AML-193 (cell line): ENCODE measurements around the gene MTERF4.

ENCODE experiments used
- DNase-seq, 2 experiments: peaks; one replicate each; lab custom pipeline; 2025; lab: John Stamatoyannopoulos, UW

The MTERF4 gene

DNA sequence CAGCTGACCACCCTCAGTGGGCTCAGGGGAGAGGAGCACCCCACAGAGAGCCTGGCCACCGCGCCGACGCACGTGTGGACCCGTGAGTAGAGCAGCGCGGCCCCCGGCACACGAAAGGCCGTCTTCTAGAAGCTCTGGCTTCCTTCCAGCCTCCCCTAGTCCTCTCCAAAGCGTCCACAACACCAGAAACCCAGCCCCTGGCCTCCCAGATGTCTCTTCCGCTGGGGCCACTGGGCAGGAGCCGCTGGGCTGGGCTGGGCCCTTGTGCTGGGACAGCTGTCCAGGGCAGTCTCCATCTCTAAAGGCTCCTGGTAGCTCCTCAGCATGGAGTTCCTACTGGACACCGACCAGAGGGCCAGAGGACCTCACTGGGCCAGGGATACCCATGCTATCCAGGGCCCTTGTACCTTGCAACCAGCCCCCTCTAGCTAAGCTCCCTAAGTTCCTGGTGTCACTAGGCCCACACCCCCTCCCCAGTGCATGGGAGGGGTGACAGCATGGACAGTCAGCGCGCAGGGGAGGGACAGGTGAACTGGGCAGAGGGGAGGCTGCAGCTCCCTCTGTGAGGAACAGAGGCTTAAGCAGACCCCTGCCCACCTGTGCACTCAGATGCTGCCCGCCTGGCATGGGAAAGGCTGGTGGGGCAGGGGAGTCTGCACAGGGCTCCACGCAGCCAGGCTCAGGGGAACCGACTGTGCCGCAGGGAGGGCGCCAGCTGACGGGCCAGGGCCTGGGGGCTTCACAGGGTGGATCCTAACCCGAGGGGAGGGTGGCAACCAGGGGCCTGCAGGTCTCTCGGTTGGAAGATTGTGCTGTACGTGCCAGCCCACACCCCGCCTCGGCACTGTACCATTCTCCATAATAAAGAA, 32.9 kb downstream of the MTERF4 start:
- DNase-seq, result no peak

DNA sequence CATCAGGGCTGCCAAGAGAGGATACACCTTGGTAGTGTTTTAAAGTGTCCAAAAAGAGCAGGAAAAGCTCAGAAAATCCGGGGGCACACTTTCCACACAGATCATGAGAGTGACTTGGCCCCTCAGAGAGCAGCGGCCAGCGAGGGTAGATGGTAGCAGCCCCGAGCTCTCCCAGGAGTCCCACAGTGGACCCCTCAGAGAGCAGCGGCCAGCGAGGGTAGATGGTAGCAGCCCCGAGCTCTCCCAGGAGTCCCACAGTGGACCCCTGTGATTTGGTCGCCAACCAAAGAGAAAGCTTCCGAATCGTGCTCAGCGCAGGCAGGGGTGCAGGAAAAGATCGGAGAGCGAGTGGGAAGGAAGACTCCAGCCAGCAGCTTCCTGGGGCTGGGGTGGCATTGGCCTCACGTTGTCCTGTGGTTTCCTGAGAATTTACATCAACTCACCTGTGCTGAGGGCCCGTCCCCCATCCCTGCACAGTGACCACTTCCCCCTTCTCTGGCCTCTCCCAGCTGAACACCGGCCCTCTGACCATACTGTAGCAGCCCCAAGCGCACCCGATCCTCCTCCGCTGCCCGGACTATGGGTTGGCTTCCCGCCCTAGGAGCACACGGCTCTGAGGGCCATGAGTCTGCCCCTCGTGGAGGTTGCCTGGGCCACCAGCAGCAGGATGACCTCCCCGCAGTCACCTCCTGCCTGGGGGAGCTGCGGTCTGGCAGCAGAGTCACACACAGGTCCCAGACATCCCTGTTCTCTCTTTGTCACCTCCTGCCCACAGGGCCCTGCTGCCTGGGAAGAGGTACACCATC, 33.7 kb downstream of the MTERF4 start:
- DNase-seq, result no peak

DNA sequence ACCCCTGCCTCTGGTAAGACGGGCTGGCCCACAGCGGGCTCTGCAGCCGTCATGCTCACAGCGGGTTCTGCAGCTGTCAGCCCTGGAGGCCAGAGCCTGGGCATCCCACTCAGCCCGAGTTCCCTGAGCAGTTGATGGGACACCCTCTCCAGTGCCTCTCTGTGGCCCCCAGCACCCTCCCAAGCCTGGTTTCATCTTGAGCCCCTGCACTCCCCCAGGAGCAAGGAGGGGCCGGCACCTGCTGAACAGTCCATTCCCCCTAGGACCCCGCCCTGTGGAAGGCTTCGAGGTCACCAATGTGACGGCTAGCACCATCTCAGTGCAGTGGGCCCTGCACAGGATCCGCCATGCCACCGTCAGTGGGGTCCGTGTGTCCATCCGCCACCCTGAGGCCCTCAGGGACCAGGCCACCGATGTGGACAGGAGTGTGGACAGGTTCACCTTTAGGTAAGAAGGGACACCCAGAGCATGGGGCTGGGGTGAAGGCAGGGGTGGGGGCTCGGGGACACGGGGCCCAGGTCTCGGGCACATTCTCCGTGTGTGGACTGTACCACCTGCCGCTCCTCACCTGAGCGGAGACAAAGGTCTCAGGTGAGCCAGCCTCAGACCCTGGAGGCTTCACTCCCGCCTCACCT, 34.5 kb downstream of the MTERF4 start:
- no peak for DNase-seq

DNA sequence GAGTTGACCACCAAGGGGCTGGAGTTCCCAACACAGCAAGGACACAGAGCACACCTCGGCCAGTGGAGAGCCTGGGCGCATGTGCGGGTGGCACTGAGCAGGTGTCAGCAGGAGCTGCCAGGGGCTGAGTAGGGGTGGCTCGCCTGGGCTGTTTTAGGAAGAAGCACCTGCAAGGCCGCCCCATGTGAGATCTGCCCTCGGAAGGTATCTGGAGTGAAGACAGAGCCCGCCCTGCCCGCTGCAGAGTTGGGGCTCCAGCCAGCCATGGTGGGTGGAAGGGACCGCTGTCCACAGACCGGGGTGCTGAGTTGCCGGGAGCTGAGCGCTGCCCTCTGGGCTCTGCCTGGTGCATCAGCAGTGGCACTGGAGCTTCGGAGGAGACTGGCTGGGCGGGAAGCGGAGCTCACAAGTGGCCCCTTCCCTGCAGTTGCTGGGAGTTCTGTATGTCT, 35.2 kb downstream of the MTERF4 start:
- DNase-seq, result no peak

DNA sequence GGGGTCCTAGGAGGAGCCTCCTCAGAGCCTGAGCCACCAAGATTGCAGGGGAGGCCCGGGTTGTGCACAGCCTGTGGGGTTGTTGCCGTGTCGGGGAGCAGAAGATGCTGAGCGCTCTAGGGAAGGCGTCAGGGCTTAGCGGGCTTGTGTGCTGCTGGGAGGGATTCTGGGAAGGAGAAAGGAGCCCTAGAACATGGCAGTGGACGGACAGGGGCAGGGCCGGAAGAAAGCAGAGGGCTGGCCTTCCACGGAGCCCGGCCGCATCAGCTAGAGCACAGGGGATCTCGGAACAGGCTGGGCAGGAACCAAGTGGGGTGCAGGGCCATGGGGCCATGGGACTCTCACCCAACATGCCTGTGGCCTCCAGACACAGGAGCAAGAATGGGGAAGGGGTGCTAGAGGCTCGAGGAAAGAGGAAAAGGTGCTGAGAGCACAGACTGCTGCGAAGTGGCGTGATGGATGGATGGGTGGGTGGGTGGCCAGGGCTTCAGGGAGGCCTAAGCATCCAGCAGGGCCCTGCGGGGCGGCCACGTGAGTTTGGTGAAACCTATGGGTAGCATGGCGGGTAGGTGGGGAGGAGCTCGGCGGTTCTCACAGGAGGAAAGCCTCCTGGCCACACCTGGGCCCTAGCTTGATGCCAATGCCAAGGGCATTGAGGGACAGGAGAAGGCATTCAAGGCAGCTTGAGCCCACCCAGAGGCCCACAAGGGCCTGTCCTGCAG, 35.8 kb downstream of the MTERF4 start:
- no peak for DNase-seq

DNA sequence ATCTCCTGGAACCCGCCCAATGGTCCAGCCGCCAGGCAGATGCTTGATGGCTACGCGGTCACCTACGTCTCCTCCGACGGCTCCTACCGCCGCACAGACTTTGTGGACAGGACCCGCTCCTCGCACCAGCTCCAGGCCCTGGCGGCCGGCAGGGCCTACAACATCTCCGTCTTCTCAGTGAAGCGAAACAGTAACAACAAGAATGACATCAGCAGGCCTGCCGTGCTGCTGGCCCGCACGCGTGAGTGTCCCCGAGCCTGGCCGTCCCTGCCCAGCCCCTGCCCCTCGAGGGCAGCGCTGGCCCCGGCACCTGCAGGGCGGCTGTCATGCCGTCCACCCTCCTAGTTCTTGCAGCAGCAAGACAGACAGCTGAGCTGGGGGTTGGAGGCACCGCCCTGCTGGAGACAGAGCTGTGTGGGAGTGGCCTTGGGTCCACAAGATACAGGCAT, 36.7 kb downstream of the MTERF4 start:
- DNase-seq, result no peak

DNA sequence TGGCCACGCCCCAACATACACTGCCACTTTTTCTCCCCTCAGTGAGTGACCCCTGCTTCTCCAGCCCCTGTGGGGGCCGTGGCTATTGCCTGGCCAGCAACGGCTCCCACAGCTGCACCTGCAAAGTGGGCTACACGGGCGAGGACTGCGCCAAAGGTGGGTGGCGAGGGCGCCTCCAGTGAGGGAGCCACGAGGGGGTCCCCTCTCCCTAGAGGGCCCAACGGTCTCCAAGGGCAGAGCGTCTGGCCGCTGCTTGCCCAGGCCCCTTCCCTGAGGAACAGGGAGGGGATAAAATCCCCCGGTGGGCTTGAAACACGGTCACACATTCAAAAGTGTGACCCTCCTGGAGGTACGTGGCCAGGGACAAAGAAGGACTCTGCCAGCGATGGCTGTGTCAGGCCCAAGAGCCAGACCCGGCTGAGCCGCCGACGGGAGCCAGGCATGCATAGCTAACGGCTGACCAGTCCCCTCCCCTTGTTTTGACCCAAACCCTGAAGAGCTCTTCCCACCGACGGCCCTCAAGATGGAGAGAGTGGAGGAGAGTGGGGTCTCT, 37.2 kb downstream of the MTERF4 start:
- DNase-seq, result no peak

DNA sequence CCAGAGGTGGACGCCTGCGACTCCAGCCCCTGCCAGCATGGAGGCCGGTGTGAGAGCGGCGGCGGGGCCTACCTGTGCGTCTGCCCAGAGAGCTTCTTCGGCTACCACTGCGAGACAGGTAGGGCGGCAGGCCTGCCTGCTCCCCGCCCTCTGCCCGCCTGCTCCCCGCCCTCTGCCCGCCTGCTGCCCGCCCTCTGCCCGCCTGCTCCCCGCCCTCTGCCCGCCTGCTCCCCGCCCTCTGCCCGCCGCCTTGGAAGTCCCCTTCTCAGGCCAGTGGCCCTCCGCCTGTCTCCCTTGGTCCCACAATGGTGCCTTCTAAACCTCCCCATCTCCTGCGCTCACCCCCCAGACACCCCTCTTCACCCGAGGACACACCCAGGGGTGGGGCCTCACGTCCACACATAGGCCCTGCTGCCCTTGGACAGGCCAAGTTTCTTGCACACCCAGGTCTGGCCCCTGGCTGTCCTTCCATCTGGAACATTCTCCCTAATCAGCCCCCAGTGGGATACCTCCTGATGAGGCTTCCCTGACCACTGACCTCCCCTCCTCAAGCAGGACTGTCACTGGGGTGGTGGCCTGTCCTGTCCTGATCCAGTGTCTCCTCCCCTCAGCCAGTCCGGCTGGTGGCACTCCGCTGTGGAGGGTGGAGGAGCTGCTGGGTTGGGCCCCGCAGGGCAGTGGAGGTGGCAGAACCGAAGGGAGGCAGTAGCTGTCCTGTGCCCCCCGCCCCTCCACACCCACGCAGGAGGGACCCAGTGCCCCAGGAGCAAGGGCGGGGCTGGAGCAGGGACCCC, 37.9 kb downstream of the MTERF4 start:
- DNase-seq, result no peak

DNA sequence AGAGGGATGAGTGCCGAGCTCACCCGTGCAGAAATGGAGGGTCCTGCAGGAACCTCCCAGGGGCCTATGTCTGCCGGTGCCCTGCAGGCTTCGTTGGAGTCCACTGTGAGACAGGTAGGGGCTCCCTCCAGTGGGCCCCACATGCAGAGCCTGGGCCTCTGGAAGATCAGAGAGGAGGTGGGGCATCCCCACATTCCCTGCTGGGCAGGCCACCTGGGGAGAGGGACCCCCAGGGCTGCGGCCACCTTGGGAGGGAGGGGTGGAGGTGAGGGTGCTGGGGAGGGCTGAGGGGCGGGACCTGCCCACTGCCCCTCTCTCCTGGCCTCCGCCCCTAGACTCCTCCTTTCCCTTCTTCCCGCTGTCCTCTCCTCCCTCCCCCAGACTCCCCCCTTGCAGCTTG, 38.5 kb downstream of the MTERF4 start:
- no peak for DNase-seq

DNA sequence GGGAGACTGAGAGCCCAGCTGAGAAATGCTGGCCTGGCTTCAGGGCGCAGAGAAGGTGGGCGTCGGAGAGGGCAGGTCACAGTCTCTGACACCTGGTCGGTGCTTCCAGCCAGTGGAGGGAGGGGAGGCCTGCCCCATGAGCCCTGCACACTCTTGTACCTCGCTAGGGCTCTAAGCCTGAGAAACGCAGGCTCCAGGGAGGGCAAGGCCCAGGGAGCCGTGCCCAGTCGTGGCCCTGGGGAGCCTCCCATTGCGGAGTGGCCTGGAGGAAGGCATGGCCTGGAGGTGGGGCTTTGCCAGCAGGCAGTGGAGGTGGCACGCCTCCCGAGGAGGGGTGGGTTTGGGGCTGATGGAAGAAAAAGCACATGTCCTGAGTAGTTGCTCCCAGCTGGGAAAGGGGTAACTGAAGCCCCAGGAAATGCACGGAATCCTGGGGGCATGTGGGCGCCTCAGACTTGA, 39.0 kb downstream of the MTERF4 start:
- no peak for DNase-seq

DNA sequence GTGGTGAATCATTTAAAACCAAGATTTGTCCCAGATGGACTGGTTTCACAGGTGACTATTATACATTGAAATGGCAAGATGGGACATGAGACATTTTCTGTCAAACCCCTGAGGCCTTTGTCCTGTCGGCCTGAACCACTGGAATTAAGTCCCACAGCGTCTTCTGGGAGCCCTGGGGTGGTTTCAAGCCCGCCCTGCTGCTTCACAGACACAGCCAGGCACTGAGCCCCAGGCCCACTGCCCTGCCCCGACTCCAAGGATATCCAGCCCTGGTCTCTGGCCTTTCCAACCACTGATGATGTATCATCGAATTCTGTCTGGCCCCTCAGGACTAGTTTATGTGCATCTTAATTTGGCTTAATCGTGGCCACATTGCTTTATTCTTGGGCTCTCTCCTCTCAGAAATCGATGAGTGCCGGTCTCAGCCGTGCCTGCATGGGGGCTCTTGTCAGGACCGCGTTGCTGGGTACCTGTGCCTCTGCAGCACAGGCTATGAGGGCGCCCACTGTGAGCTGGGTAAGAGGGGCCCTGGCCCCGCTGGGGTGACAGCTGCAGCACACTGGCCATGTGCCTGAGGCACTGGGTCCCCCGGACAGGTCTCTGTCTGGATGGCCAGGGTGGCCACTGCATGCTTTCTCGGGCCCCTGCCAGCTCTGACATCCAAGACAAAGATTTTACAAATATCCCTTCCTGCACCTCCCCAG, 39.5 kb downstream of the MTERF4 start:
- DNase-seq, result no peak

DNA sequence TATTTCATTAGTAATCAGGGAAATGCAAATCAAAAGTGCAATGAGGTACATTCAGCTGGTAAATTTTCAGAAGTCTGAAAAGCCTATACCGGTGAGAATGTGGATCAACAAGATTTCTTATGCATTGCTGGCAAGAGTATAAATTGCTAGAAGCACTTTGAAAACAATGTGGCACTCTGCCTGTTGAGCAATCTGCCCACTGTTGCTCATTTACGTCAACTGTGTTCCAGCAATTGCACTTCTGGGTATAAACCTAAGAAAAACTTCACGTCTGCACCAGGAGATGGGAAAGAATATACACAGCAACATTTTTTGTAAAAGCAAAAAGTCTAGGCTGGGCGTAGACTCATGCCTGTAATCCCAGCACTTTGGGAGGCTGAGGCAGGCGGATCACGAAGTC, 40.8 kb downstream of the MTERF4 start:
- DNase-seq, result no peak

DNA sequence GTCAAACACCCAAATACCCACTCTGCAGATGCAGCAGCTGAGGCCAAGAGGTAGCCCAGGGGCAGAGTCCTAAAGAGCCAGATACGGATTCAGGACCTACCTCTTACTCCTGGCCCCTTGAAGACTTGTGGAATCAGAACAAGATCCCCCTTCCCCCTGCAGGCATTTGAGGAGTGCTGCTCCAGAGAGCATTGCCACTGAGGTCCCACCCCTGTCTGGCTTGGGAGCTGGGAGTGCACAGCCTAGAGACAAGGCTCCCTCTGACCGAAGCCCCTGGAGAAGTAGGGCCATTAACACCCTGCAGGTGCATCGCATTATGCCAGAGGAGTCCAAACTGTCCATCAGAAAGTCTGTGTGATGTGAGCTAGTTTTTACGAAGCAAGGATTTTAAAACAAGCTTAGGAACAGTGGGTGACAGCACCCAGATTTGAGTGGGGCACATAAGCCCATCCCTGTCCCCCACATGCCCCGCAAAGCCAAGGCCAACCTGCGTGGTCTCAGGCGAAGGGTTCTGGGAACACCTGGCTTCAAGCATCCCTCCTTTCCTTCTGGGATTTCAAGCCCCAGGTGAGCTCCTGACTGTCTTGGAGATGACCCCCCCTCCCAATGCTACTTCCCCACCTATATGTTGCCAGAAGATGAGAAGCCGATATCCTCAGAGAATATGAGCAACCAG, 48.4 kb downstream of the MTERF4 start:
- no peak for DNase-seq

DNA sequence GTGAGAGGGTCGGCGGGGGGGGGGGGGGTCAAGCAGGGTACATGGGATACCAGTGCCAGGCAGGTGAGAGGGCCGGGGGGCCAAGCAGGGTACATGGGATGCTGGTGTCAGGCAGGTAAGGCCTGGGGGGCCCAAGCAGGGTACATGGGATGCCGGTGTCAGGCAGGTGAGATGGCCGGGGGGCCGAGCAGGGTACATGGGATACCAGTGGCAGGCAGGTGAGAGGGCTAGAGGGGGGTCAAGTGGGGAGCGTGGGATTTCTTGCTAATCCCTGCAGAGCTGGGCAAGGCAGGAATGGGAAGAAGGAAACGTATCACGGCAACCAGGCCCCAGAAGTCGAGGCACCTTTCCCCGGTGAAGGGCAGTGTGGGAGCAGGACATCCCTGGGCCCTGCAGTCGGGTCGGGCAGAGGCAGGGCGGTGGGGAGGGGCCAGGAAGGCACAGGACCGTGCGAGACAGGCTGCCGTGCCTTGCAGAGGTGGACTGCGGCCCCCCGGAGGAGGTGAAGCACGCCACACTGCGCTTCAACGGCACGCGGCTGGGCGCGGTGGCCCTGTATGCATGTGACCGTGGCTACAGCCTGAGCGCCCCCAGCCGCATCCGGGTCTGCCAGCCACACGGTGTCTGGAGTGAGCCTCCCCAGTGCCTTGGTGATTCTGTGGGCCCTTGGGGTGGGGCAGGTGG, 49.3 kb downstream of the MTERF4 start:
- no peak for DNase-seq

DNA sequence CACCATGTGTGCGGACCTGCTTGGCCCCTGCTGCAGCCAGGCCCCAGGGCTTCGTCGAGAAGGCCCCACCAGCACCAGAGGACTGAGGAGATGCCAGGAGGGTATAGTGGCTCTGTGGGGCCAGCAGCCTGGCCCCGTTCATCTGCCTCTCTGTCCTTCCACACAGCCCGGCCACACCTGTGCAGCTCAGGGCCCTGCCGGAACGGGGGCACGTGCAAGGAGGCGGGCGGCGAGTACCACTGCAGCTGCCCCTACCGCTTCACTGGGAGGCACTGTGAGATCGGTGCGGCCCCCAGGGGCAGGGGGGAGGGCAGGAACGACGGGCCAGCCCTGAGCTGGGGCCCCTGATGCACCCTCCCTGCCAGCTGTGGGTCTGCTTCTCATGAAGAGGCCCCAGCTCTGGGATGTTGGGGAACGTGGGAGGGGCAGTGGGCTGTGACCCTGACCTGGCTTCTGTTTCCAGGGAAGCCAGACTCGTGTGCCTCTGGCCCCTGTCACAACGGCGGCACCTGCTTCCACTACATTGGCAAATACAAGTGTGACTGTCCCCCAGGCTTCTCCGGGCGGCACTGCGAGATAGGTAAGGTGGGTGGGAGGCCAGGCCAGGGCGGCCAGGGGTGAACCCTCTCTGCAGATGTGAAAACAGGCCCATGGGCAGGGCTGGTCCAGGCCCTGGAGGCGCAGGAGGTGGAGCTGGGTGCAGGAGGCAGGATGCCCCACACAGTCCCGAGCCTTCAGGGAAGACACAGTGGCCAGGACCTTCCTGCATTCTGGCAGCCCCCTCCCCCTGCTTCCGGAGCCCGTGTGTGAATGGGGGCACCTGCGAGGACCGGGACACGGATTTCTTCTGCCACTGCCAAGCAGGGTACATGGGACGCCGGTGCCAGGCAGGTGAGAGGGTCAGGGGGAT, 50.3 kb downstream of the MTERF4 start:
- DNase-seq, result no peak

DNA sequence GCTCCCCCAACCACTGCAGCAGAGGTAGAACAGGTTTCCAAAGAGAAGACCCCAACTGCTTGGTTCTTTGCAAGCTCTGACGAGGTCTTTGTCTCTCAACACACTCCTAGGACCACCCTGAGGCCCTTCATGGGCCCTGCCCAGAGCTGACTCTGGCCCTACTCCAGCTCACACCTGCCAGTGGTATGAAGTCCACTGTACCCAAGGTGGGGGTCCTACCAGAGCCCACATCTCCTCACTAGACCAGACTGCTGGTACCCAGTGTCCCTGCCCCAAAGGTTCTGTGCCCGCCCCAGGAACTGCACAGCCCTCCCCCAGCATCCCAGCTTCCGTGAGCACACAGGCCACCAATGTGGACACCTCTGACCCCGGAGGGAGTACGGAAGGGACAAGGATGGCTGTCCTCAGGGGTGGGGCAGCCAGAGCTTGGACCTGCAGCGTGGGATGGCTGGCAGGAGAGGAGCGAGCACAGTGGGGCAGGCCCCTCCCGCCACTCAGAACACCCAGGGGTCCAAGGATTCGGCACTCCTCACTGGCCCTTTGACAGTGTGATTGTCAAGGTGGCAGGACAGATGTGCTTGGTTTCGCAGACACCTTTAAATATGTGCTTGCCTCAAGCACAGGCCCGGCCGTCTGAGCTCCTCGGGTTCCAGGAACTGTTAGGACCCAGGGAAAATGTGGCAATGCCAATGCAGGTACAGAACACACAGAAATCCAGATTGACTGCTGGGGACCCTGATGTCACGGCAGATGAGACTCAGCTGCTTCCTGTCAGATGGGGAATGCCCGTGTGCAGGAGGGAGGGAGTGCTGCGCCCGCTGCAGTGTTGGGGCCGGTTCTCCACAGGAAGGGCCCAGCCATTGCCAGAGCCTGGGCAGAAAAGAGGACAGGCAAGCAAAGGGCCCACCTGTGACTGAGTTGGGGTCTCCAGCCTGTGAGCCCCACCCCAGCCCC, 51.2 kb downstream of the MTERF4 start:
- DNase-seq, result no peak
